ENCODE data around the gene PRKACB.
"Not testable (repeated sequence)": the region's sequence is repeated elsewhere in the genome, so short reads cannot be mapped to it uniquely, and the experiment has no call there.

The PRKACB gene

GRCh38 chr1:84217239-84217638 is 73.2 kb downstream of the PRKACB start:
- no peak overlapping the region for H3K9ac ChIP-seq
- H3K4me3 ChIP-seq (ENCODE audit: low read depth, low read length), result no peak overlapping the region
- no peak overlapping the region for H3K27ac ChIP-seq
- TF ChIP-seq, protein P1, sequence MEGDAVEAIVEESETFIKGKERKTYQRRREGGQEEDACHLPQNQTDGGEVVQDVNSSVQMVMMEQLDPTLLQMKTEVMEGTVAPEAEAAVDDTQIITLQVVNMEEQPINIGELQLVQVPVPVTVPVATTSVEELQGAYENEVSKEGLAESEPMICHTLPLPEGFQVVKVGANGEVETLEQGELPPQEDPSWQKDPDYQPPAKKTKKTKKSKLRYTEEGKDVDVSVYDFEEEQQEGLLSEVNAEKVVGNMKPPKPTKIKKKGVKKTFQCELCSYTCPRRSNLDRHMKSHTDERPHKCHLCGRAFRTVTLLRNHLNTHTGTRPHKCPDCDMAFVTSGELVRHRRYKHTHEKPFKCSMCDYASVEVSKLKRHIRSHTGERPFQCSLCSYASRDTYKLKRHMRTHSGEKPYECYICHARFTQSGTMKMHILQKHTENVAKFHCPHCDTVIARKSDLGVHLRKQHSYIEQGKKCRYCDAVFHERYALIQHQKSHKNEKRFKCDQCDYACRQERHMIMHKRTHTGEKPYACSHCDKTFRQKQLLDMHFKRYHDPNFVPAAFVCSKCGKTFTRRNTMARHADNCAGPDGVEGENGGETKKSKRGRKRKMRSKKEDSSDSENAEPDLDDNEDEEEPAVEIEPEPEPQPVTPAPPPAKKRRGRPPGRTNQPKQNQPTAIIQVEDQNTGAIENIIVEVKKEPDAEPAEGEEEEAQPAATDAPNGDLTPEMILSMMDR (IDR thresholded peaks at IDR 0.05), result no peak
- no peak overlapping the region for H3K4me2 ChIP-seq (ENCODE audit: low read length)
- H3K36me3 ChIP-seq (ENCODE audit: control insufficient read depth, insufficient read depth, low read length), result no peaks in the 10 kb centered on the region
- H3K79me2 ChIP-seq, result no peaks in the 10 kb centered on the region
- no peak overlapping the region for H2AFZ ChIP-seq
- no peaks in the 10 kb centered on the region for H3K27me3 ChIP-seq (ENCODE audit: control insufficient read depth, insufficient read depth, low read length)
- no peaks in the 10 kb centered on the region for H3K9me3 ChIP-seq (ENCODE audit: control insufficient read depth, low read length)
- no peaks in the 10 kb centered on the region for H3K4me1 ChIP-seq

- Histone ChIP-seq H3K27ac (no peak overlapping the region), H3K9ac (no peak overlapping the region), H3K4me3 (ENCODE audit: low read depth, low read length) (no peak overlapping the region), H3K79me2 (no peaks in the 10 kb centered on the region), H3K4me1 (no peaks in the 10 kb centered on the region), H2AFZ (no peak overlapping the region), H3K9me3 (ENCODE audit: control insufficient read depth, low read length) (no peaks in the 10 kb centered on the region), H3K4me2 (ENCODE audit: low read length) (no peak overlapping the region), H3K36me3 (ENCODE audit: control insufficient read depth, insufficient read depth, low read length) (no peaks in the 10 kb centered on the region), H3K27me3 (ENCODE audit: control insufficient read depth, insufficient read depth, low read length) (no peaks in the 10 kb centered on the region)
- TF ChIP-seq, protein P1 (IDR thresholded peaks at IDR 0.05), result no peak
Observed at GRCh38 chr1:84223751-84224432, 79.8 kb downstream of the PRKACB start.

DNA sequence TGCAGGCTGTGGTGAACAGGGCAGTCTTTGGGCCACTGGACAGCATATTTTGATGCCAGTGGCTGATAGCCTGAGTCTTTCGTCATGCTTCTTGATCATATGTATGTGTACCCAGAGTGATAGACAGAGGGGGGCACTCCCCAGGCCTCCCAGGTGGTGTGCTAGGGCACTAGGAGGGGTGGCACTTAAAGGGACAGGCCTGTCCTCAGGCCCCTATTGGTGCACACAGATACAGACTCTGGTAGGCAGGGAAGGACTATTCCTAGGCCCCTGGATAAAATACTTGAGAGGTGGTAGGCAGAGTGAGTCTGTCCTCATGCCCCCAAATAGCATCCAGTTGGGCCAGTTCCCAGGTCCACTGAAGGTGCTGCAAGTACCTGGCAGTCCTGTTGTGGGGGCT is 80.8 kb downstream of the PRKACB start:
- Histone ChIP-seq H3K9ac (no peak overlapping the region), H2AFZ (no peak overlapping the region), H3K4me2 (ENCODE audit: low read length) (no peak overlapping the region), H3K9me3 (ENCODE audit: control insufficient read depth, low read length) (no peaks in the 10 kb centered on the region), H3K4me3 (ENCODE audit: low read depth, low read length) (no peak overlapping the region), H3K4me1 (no peaks in the 10 kb centered on the region), H3K27ac (no peak overlapping the region), H3K79me2 (no peaks in the 10 kb centered on the region), H3K27me3 (ENCODE audit: control insufficient read depth, insufficient read depth, low read length) (no peaks in the 10 kb centered on the region), H3K36me3 (ENCODE audit: control insufficient read depth, insufficient read depth, low read length) (no peaks in the 10 kb centered on the region)
- TF ChIP-seq, protein P1 (IDR thresholded peaks at IDR 0.05), result no peak

GRCh38 chr1:84225646-84226045 is 81.6 kb downstream of the PRKACB start:
- no peak overlapping the region for H2AFZ ChIP-seq
- no peaks in the 10 kb centered on the region for H3K4me1 ChIP-seq
- no peak overlapping the region for H3K4me3 ChIP-seq (ENCODE audit: low read depth, low read length)
- H3K27me3 ChIP-seq (ENCODE audit: control insufficient read depth, insufficient read depth, low read length), result no peaks in the 10 kb centered on the region
- TF ChIP-seq, protein P1 (IDR thresholded peaks at IDR 0.05), result no peak
- no peaks in the 10 kb centered on the region for H3K79me2 ChIP-seq
- H3K9me3 ChIP-seq (ENCODE audit: control insufficient read depth, low read length), result no peaks in the 10 kb centered on the region
- no peak overlapping the region for H3K9ac ChIP-seq
- H3K4me2 ChIP-seq (ENCODE audit: low read length), result no peak overlapping the region
- no peaks in the 10 kb centered on the region for H3K36me3 ChIP-seq (ENCODE audit: control insufficient read depth, insufficient read depth, low read length)
- H3K27ac ChIP-seq, result no peak overlapping the region

DNA sequence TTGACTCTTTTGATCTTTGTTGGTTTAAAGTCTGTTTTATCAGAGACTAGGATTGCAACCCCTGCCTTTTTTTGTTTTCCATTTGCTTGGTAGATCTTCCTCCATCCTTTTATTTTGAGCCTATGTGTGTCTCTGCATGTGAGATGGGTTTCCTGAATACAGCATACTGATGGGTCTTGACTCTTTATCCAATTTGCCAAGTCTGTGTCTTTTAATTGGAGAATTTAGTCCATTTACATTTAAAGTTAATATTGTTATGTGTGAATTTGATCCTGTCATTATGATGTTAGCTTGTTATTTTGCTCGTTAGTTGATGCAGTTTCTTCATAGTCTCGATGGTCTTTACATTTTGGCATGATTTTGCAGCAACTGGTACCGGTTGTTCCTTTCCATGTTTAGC is 88.6 kb downstream of the PRKACB start:
- H3K4me2 ChIP-seq (ENCODE audit: low read length); H3K4me3 ChIP-seq (ENCODE audit: low read depth, low read length); H3K27ac ChIP-seq; H3K79me2 ChIP-seq; H2AFZ ChIP-seq; H3K27me3 ChIP-seq (ENCODE audit: control insufficient read depth, insufficient read depth, low read length); H3K36me3 ChIP-seq (ENCODE audit: control insufficient read depth, insufficient read depth, low read length); H3K4me1 ChIP-seq; H3K9ac ChIP-seq; H3K9me3 ChIP-seq (ENCODE audit: control insufficient read depth, low read length): not testable (repeated sequence)

All from parathyroid adenoma (tissue), 2 donors.